Ureter (tissue), 1 donor: ENCODE results near the gene SRRM5. TPM values are rescaled to one million over a fixed set of nuclear protein-coding genes. Genes with fewer than 3 reads are reported as not detected.
"Not testable (repeated sequence)": the region's sequence is repeated elsewhere in the genome, so short reads cannot be mapped to it uniquely, and the experiment has no call there.

Source experiments
- DNase-seq: peaks from one replicate; pipeline ENCODE4 v3.0.0-alpha.2; 2020; ENCODE audit warnings: low spot score
- total RNA-seq: library from RNA; stranded (reverse); gene quantifications from one replicate; pipeline ENCODE4 v1.2.4, GENCODE V29; 2023
- donor health status: DM: yes; HTN: yes; CAD: no.

Gene SRRM5
- total RNA-seq: 1.0 TPM

- DNase-seq: no peak
These were observed at the start of gene SRRM5 for GRCh38 chr19:43611788-43612187. TSS of gene SRRM5 (plus strand) at chr19:43612088. CDS start at chr19:43612122, 34 bp downstream.

- no peak for DNase-seq
These were observed 49.6 kb upstream of the SRRM5 start for GRCh38 chr19:43562226-43562697.

GRCh38 chr19:43562698-43563241 is 49.1 kb upstream of the SRRM5 start:
- peak; percentile 76 for DNase-seq

- no peak for DNase-seq
These were observed 48.0 kb upstream of the SRRM5 start for GRCh38 chr19:43563816-43564457.

- no peak for DNase-seq
These were observed 47.1 kb upstream of the SRRM5 start for GRCh38 chr19:43564800-43565199.

- no peak for DNase-seq
These were observed 42.2 kb upstream of the SRRM5 start for GRCh38 chr19:43569657-43570056.

- DNase-seq: no peak
These were observed 41.6 kb upstream of the SRRM5 start for GRCh38 chr19:43570174-43570791.

- DNase-seq: no peak
These were observed 39.7 kb upstream of the SRRM5 start for GRCh38 chr19:43572171-43572588.

GRCh38 chr19:43574424-43575155 is 37.3 kb upstream of the SRRM5 start:
- DNase-seq: no peak

GRCh38 chr19:43575156-43575950 is 36.5 kb upstream of the SRRM5 start, which contains the start of the genes PINLYP and XRCC1:
TSS of gene PINLYP (plus strand) at chr19:43575801. CDS start at chr19:43577192, 1,391 bp downstream.
TSS of gene XRCC1 (minus strand) at chr19:43575527. CDS start at chr19:43575458, 69 bp downstream.
- peak; percentile 98 for DNase-seq

- DNase-seq: no peak
These were observed 35.7 kb upstream of the SRRM5 start for GRCh38 chr19:43575955-43576878.

- DNase-seq: no peak
These were observed 33.1 kb upstream of the SRRM5 start for GRCh38 chr19:43578787-43579186.

GRCh38 chr19:43581467-43581866 is 30.4 kb upstream of the SRRM5 start:
- no peak for DNase-seq

GRCh38 chr19:43582495-43582894 is 29.4 kb upstream of the SRRM5 start:
- DNase-seq: no peak

GRCh38 chr19:43584484-43584883 is 27.4 kb upstream of the SRRM5 start:
- no peak for DNase-seq

GRCh38 chr19:43586346-43586745 is 25.5 kb upstream of the SRRM5 start:
- DNase-seq: no peak

- not testable (repeated sequence) for DNase-seq
These were observed 24.9 kb upstream of the SRRM5 start for GRCh38 chr19:43587029-43587428.

GRCh38 chr19:43589277-43589676 is 22.6 kb upstream of the SRRM5 start:
- no peak for DNase-seq

GRCh38 chr19:43589678-43590077 is 22.2 kb upstream of the SRRM5 start:
- DNase-seq: no peak
